ENCODE results near the gene CEACAM5.
A peak's percentile ranks its signal among the peaks of the same experiment; 100 is the strongest.

Gene CEACAM5

GRCh38 chr19:41708481-41708880 lies at the start of gene CEACAM5:
Gene CEACAM5 (plus strand): TSS chr19:41708626. CDS start chr19:41708732, 106 bp downstream.
- peak; percentile 37 for DNase-seq

GRCh38 chr19:41666075-41666474 lies 42.4 kb upstream of the CEACAM5 start:
- DNase-seq = no peak

- no peak for DNase-seq
Observed at GRCh38 chr19:41668315-41668714, 40.1 kb upstream of the CEACAM5 start.

- DNase-seq = no peak
Observed at GRCh38 chr19:41670755-41671154, 37.7 kb upstream of the CEACAM5 start.

- DNase-seq = no peak
Observed at GRCh38 chr19:41671486-41671885, 36.9 kb upstream of the CEACAM5 start.

GRCh38 chr19:41682437-41682836 lies 26.0 kb upstream of the CEACAM5 start:
- DNase-seq = no peak

- no peak for DNase-seq
Observed at GRCh38 chr19:41687419-41687818, 21.0 kb upstream of the CEACAM5 start.

- DNase-seq = no peak
Observed at GRCh38 chr19:41688098-41688497, 20.3 kb upstream of the CEACAM5 start, which contains the start of gene CEACAM7. Gene CEACAM7 (minus strand): TSS chr19:41688270. CDS start chr19:41688165, 105 bp downstream.

- DNase-seq = no peak
Observed at GRCh38 chr19:41688687-41689086, 19.7 kb upstream of the CEACAM5 start.

- DNase-seq = no peak
Observed at GRCh38 chr19:41689993-41690800, 18.2 kb upstream of the CEACAM5 start.

GRCh38 chr19:41690801-41691065 lies 17.7 kb upstream of the CEACAM5 start:
- no peak for DNase-seq

GRCh38 chr19:41691268-41691970 lies 17.0 kb upstream of the CEACAM5 start:
- no peak for DNase-seq

GRCh38 chr19:41694196-41694595 lies 14.2 kb upstream of the CEACAM5 start:
- DNase-seq = no peak

GRCh38 chr19:41694831-41695635 lies 13.4 kb upstream of the CEACAM5 start:
- DNase-seq = peak; percentile 40

- no peak for DNase-seq
Observed at GRCh38 chr19:41695745-41696144, 12.7 kb upstream of the CEACAM5 start.

GRCh38 chr19:41696402-41697197 lies 11.8 kb upstream of the CEACAM5 start:
- DNase-seq = peak; percentile 53

GRCh38 chr19:41697198-41697855 lies 11.1 kb upstream of the CEACAM5 start:
- peak; percentile 37 for DNase-seq

GRCh38 chr19:41698746-41699230 lies 9.6 kb upstream of the CEACAM5 start:
- DNase-seq = no peak

GRCh38 chr19:41699231-41699967 lies 9.0 kb upstream of the CEACAM5 start:
- DNase-seq = peak; percentile 52

GRCh38 chr19:41699968-41700323 lies 8.5 kb upstream of the CEACAM5 start:
- DNase-seq = no peak
